GM19372 (cell line): ENCODE measurements around the gene LAD1.

ENCODE experiments used
- ATAC-seq: cut with Tn5 transposase; IDR thresholded peaks from one replicate; pipeline ENCODE4 v1.9.1; 2021; ENCODE audit warnings: mild to moderate bottlenecking, low read depth, moderate library complexity; ENCODE audit not compliant: unreplicated experiment

The LAD1 gene

GRCh38 chr1:201370500-201370899 is 28.6 kb downstream of the LAD1 start:
- ATAC-seq = no peak

- no peak for ATAC-seq
Measured at GRCh38 chr1:201369209-201369608, 29.9 kb downstream of the LAD1 start.

GRCh38 chr1:201366696-201367095 is 32.4 kb downstream of the LAD1 start:
- no peak for ATAC-seq

- ATAC-seq = no peak
Measured at GRCh38 chr1:201365251-201365650, 33.9 kb downstream of the LAD1 start.

GRCh38 chr1:201364808-201365105 is 34.4 kb downstream of the LAD1 start:
- ATAC-seq = no peak

- ATAC-seq = no peak
Measured at GRCh38 chr1:201363467-201363866, 35.7 kb downstream of the LAD1 start.

GRCh38 chr1:201362906-201363305 is 36.2 kb downstream of the LAD1 start:
- no peak for ATAC-seq

GRCh38 chr1:201361652-201362504 is 37.2 kb downstream of the LAD1 start:
- ATAC-seq = no peak

GRCh38 chr1:201360901-201361651 is 38.0 kb downstream of the LAD1 start:
- ATAC-seq = no peak

GRCh38 chr1:201360486-201360885 is 38.6 kb downstream of the LAD1 start:
- ATAC-seq = no peak

GRCh38 chr1:201359873-201360210 is 39.3 kb downstream of the LAD1 start:
- ATAC-seq = no peak

GRCh38 chr1:201359031-201359872 is 39.9 kb downstream of the LAD1 start:
- no peak for ATAC-seq

GRCh38 chr1:201358596-201358995 is 40.5 kb downstream of the LAD1 start:
- ATAC-seq = no peak

- ATAC-seq = no peak
Measured at GRCh38 chr1:201357636-201358348, 41.3 kb downstream of the LAD1 start.

- no peak for ATAC-seq
Measured at GRCh38 chr1:201357211-201357610, 41.9 kb downstream of the LAD1 start.

GRCh38 chr1:201356701-201357100 is 42.4 kb downstream of the LAD1 start:
- ATAC-seq = no peak

- no peak for ATAC-seq
Measured at GRCh38 chr1:201356236-201356635, 42.9 kb downstream of the LAD1 start.

GRCh38 chr1:201355471-201355870 is 43.7 kb downstream of the LAD1 start:
- ATAC-seq = no peak

- no peak for ATAC-seq
Measured at GRCh38 chr1:201354901-201355295, 44.2 kb downstream of the LAD1 start.

- no peak for ATAC-seq
Measured at GRCh38 chr1:201354151-201354900, 44.8 kb downstream of the LAD1 start.
